D341Med (cell line): Measurements from ENCODE around the gene MYOCD.

Experiments used
- DNase-seq: peaks from one replicate; pipeline ENCODE4 v3.0.0; 2012; ENCODE audit warnings: low spot score

Gene MYOCD

GRCh38 chr17:12709063-12709462 is 43.4 kb downstream of the MYOCD start:
- DNase-seq: no peak

- no peak for DNase-seq
Observed at GRCh38 chr17:12712415-12712814, 46.7 kb downstream of the MYOCD start.

GRCh38 chr17:12712941-12713340 is 47.3 kb downstream of the MYOCD start:
- no peak for DNase-seq

- DNase-seq: no peak
Observed at GRCh38 chr17:12719948-12720347, 54.3 kb downstream of the MYOCD start.

GRCh38 chr17:12721581-12721980 is 55.9 kb downstream of the MYOCD start:
- DNase-seq: no peak

- no peak for DNase-seq
Observed at GRCh38 chr17:12722282-12722681, 56.6 kb downstream of the MYOCD start.

- no peak for DNase-seq
Observed at GRCh38 chr17:12726131-12726530, 60.4 kb downstream of the MYOCD start.

- no peak for DNase-seq
Observed at GRCh38 chr17:12727076-12727760, 61.5 kb downstream of the MYOCD start.

GRCh38 chr17:12727881-12728280 is 62.2 kb downstream of the MYOCD start:
- no peak for DNase-seq

- DNase-seq: no peak
Observed at GRCh38 chr17:12729086-12729485, 63.4 kb downstream of the MYOCD start.

GRCh38 chr17:12730421-12730820 is 64.7 kb downstream of the MYOCD start:
- DNase-seq: no peak

- no peak for DNase-seq
Observed at GRCh38 chr17:12730931-12731521, 65.3 kb downstream of the MYOCD start.

- no peak for DNase-seq
Observed at GRCh38 chr17:12731839-12732238, 66.1 kb downstream of the MYOCD start.

- no peak for DNase-seq
Observed at GRCh38 chr17:12732366-12732765, 66.7 kb downstream of the MYOCD start.

GRCh38 chr17:12734926-12735325 is 69.2 kb downstream of the MYOCD start:
- DNase-seq: no peak

GRCh38 chr17:12735517-12735916 is 69.8 kb downstream of the MYOCD start:
- DNase-seq: no peak

GRCh38 chr17:12736526-12736925 is 70.8 kb downstream of the MYOCD start:
- DNase-seq: no peak

GRCh38 chr17:12737740-12738469 is 72.2 kb downstream of the MYOCD start:
- DNase-seq: no peak

- no peak for DNase-seq
Observed at GRCh38 chr17:12738624-12739023, 72.9 kb downstream of the MYOCD start.

- DNase-seq: no peak
Observed at GRCh38 chr17:12739500-12739899, 73.8 kb downstream of the MYOCD start.

GRCh38 chr17:12743046-12743445 is 77.4 kb downstream of the MYOCD start:
- no peak for DNase-seq

GRCh38 chr17:12744298-12744697 is 78.6 kb downstream of the MYOCD start:
- no peak for DNase-seq

- no peak for DNase-seq
Observed at GRCh38 chr17:12744786-12745185, 79.1 kb downstream of the MYOCD start.
